K562 (cell line): ENCODE data around the gene DOCK6. TPM values are rescaled to one million over a fixed set of nuclear protein-coding genes. Genes with fewer than 3 reads are reported as not detected.
A peak's percentile ranks its signal among the peaks of the same experiment; 100 is the strongest.

Experiments used
- CBX2 ChIP-seq: fragments of 200-600 bp; sonication (generic); IDR thresholded peaks from one replicate; pipeline ENCODE4 v1.6.1; 2012; ENCODE audit warnings: mild to moderate bottlenecking, low read length, inconsistent platforms; ENCODE audit not compliant: insufficient read depth, poor library complexity, severe bottlenecking
- CEBPG ChIP-seq, 3 experiments: fragments of 200-800 bp in 1 of 3; sonication (Bioruptor generic) in 1 of 3; sonication (generic) in 1 of 3; formaldehyde crosslinking in 1 of 3; IDR thresholded peaks in 2 of 3; conservative IDR thresholded peaks in 1 of 3; 2 replicates each; pipeline versions ENCODE4 v1.6.1 to v1.8.0; 2016 to 2022; ENCODE audit warnings: missing compliant biosample characterization in 2 of 3, missing genetic modification characterization in 2 of 3, mild to moderate bottlenecking in 1 of 3, missing genetic modification reagents in 1 of 3
- CREB3L1 ChIP-seq: fragments of 450-650 bp; IDR thresholded peaks from 2 replicates; pipeline ENCODE4 v1.6.1; 2014; ENCODE audit warnings: low read depth, mild to moderate bottlenecking, moderate library complexity, borderline replicate concordance
- DEAF1 ChIP-seq: fragments of 450-650 bp; formaldehyde crosslinking; IDR thresholded peaks from 2 replicates; pipeline ENCODE4 v1.4.0; 2020; ENCODE audit warnings: mild to moderate bottlenecking, moderate library complexity
- DIDO1 ChIP-seq: fragments of 450-650 bp; IDR thresholded peaks from 2 replicates; pipeline ENCODE4 v1.6.1; 2016; ENCODE audit warnings: low read depth, missing biosample characterization, missing genetic modification characterization
- FOSL1 ChIP-seq: fragments of 200-800 bp; sonication (Bioruptor generic); conservative IDR thresholded peaks from 2 replicates; pipeline ENCODE4 v1.6.1; 2016; ENCODE audit warnings: missing genetic modification characterization, missing compliant biosample characterization
- GTF2A2 ChIP-seq: IDR thresholded peaks from 2 replicates; pipeline ENCODE4 v1.6.1; 2016; ENCODE audit warnings: mild to moderate bottlenecking, missing genetic modification characterization, missing compliant biosample characterization
- HDAC3 ChIP-seq: fragments of 450-650 bp; IDR thresholded peaks from 2 replicates; pipeline ENCODE4 v1.6.1; 2018; ENCODE audit warnings: borderline replicate concordance, mild to moderate bottlenecking, moderate library complexity; ENCODE audit not compliant: partially characterized antibody
- LCOR ChIP-seq: sonication (generic); formaldehyde crosslinking; IDR thresholded peaks from 2 replicates; pipeline ENCODE4 v1.8.0; 2022; ENCODE audit warnings: mild to moderate bottlenecking, missing genetic modification reagents
- MEF2D ChIP-seq: conservative IDR thresholded peaks from 2 replicates; pipeline ENCODE4 v1.6.1; 2016; ENCODE audit warnings: low read depth, missing genetic modification characterization, missing compliant biosample characterization
- RBM14 ChIP-seq: fragments of 200-400 bp; formaldehyde crosslinking; IDR thresholded peaks from 2 replicates; pipeline ENCODE4 v1.6.1; 2018; ENCODE audit warnings: low read depth, mild to moderate bottlenecking, low read length, moderate library complexity, borderline replicate concordance; ENCODE audit not compliant: insufficient read depth
- SNRNP70 ChIP-seq: fragments of 200-400 bp; formaldehyde crosslinking; optimal IDR thresholded peaks from 2 replicates; pipeline ENCODE3; 2017; ENCODE audit warnings: low read depth, low read length
- TAL1 ChIP-seq: fragments of 450-650 bp; IDR thresholded peaks from 2 replicates; pipeline ENCODE4 v1.6.1; 2016; ENCODE audit warnings: mild to moderate bottlenecking
- TGIF2 ChIP-seq: sonication (generic); formaldehyde crosslinking; IDR thresholded peaks from 2 replicates; pipeline ENCODE4 v1.8.1; 2022; ENCODE audit warnings: mild to moderate bottlenecking, missing genetic modification reagents, moderate library complexity
- ZBTB9 ChIP-seq: fragments of 450-650 bp; formaldehyde crosslinking; IDR thresholded peaks from 2 replicates; pipeline ENCODE4 v1.4.0; 2020; ENCODE audit warnings: mild to moderate bottlenecking, moderate library complexity
- ZNF140 ChIP-seq: fragments of 250-450 bp; sonication (Bioruptor Pico); IDR thresholded peaks from 2 replicates; pipeline ENCODE4 v1.8.0; 2021; ENCODE audit warnings: moderate library complexity, mild to moderate bottlenecking, inconsistent platforms
- ZNF75A ChIP-seq: fragments of 450-650 bp; formaldehyde crosslinking; IDR thresholded peaks from 2 replicates; pipeline ENCODE4 v1.4.0; 2020; ENCODE audit warnings: mild to moderate bottlenecking
- polyA plus RNA-seq, 8 experiments: library from polyadenylated mRNA; depleted of rRNA in 4 of 8; stranded (reverse) in 5 of 8; unstranded in 3 of 8; fragments of >200 nt; fragmentation: Nextera tagmentation in 2 of 8; fragmentation: Illumina TruSeq in 1 of 8; extraction: Ambion mirVana in 2 of 8; extraction: Trizol in 1 of 8; gene quantifications; 2 replicates each; pipeline versions ENCODE4 v1.2.1 to v1.2.3, GENCODE V29; 2011 to 2014; ENCODE audit warnings: inconsistent platforms in 1 of 8, missing spikeins in 1 of 8
- total RNA-seq, 7 experiments: library from RNA; depleted of rRNA in 6 of 7; stranded (reverse); fragments of >200 nt in 6 of 7; fragmentation: Illumina TruSeq in 2 of 7; extraction: Trizol in 2 of 7; gene quantifications; 2 replicates each; pipeline versions ENCODE4 v1.2.1 to v1.2.3, GENCODE V29; 2011 to 2021; ENCODE audit warnings: low replicate concordance in 1 of 7

The DOCK6 gene
- total and polyA plus RNA-seq, 9 of the 15 experiments (the other 6 are each of a cell fraction or from before 2014, with no cell fraction given), result 0.35 to 19.3 (median 3.8) TPM

GRCh38 chr19:11293433-11294389 lies 31.4 kb upstream of the DOCK6 start (continued):
- TF ChIP-seq ZBTB9, result no peak
- no peak for TF ChIP-seq HDAC3
- TF ChIP-seq ZNF75A, result peak; percentile 91
- TF ChIP-seq DIDO1, result no peak
- TF ChIP-seq SNRNP70, result no peak
- TF ChIP-seq MEF2D (tag), result no peak
- no peak for TF ChIP-seq GTF2A2 (tag)
- no peak for TF ChIP-seq TGIF2
- no peak for TF ChIP-seq RBM14
- no peak for TF ChIP-seq TAL1
- TF ChIP-seq CBX2, result no peak
- TF ChIP-seq CREB3L1, result no peak
- no peak for TF ChIP-seq FOSL1 (tag)
- TF ChIP-seq CEBPG (CRISPR knock-in tag; IDR thresholded peaks at IDR 0.05), result no peak
- TF ChIP-seq CEBPG (tag; conservative IDR thresholded peaks at IDR 0.05 in 1 of 2, IDR thresholded peaks at IDR 0.05 in 1 of 2), result no peak
- TF ChIP-seq LCOR (CRISPR knock-in tag), result no peak
- TF ChIP-seq DEAF1 (CRISPR knock-in tag), result peak; percentile 97
- no peak for TF ChIP-seq ZNF140 (CRISPR knock-in tag)
